GM10266 (cell line): ENCODE measurements around the gene RNF215.
A peak's percentile ranks its signal among the peaks of the same experiment; 100 is the strongest.

ENCODE experiments used
- DNase-seq: peaks from one replicate; pipeline ENCODE4 v3.0.0; 2012; ENCODE audit errors: extremely low spot score
- TF ChIP-seq, protein P1 (sequence below): IDR thresholded peaks from 2 replicates; pipeline ENCODE4 v1.5.1; 2012; ENCODE audit warnings: mild to moderate bottlenecking, low read depth; ENCODE audit not compliant: control insufficient read depth, insufficient read depth; ENCODE audit errors: missing control alignments

The RNF215 gene

DNA sequence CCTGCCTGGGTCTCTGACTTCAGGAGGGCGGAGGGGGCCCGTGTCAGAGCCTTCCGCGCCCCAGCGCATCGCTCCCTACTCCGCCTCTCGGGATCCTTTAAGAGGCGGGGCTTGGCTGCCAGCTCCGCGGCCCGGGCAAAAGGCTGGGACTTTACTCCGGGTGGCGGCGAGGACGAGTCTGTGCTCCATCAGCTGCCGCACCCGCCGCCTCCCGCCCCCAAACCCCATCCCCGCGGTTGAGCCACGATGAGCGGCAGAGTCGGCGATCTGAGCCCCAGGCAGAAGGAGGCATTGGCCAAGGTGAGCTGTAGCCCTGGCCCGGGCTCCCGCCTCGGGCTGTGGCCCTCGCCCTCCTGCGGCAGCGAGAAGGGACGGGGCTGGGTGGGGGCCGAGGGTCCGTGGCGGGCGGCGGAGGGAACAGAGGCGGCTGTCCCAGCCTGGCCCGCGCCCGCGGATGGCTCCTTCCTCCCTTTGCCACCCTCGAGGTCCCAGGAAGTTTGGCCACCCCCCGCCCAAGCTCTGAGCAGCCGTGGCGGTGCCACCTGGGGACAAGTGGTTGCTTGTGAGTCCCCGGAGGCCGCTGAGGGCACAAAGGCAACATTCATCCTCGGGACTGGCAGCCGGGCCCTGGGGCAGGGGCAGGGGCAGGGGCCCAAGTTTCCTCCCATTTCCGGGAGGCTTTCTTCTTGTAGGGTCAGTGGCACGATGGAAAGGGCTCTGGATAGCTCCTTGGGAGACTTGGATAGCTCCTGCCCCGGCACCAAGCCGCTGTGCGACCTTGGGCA, 9.9 kb upstream of the RNF215 start, which contains the start of gene SEC14L2:
TSS of gene SEC14L2 (plus strand) at position 148 of the 785 bp plus-strand sequence. CDS start at position 247, 99 bp downstream.
- peak; percentile 29 for DNase-seq
- TF ChIP-seq, protein P1, sequence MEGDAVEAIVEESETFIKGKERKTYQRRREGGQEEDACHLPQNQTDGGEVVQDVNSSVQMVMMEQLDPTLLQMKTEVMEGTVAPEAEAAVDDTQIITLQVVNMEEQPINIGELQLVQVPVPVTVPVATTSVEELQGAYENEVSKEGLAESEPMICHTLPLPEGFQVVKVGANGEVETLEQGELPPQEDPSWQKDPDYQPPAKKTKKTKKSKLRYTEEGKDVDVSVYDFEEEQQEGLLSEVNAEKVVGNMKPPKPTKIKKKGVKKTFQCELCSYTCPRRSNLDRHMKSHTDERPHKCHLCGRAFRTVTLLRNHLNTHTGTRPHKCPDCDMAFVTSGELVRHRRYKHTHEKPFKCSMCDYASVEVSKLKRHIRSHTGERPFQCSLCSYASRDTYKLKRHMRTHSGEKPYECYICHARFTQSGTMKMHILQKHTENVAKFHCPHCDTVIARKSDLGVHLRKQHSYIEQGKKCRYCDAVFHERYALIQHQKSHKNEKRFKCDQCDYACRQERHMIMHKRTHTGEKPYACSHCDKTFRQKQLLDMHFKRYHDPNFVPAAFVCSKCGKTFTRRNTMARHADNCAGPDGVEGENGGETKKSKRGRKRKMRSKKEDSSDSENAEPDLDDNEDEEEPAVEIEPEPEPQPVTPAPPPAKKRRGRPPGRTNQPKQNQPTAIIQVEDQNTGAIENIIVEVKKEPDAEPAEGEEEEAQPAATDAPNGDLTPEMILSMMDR: no peak

DNA sequence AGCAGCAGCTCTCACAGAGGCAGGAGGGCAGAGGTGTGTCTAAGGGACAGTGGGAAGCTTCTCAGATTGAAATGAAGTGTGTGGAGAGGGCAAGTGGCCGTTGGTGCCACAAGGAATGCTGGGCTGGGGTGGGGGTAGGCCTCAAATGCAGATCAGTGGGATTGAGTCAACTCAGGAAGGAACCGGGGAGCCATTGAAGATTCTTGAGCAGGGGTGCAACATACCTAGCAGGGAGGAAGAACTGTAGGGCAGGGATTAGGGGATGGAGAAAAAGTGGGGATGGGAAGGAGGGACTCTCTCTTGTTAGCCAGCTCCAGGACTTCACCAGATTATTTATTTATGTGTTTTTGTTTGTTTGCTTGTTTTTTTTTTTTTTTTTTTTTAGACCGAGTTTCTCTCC, 6.7 kb upstream of the RNF215 start:
- TF ChIP-seq, protein P1: no peak
- no peak for DNase-seq

DNA sequence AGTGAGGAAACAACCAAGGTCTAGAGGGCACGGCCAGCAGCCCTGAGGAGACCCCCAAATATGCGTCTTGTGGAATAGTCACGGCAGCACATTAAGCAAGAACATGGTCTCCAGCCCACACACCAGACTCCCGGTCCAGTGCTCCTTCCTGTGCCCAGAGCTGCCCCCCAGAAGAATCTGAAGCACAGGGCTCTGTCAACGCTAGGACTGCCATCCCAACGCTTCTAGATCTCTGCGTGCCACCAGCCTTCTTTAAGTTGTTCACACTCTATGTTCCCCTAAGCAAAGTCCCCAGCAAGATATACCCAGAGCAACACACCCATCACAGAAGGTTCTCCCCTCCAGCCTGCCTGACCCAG, 6.1 kb upstream of the RNF215 start:
- DNase-seq: no peak
- TF ChIP-seq, protein P1: no peak

DNA sequence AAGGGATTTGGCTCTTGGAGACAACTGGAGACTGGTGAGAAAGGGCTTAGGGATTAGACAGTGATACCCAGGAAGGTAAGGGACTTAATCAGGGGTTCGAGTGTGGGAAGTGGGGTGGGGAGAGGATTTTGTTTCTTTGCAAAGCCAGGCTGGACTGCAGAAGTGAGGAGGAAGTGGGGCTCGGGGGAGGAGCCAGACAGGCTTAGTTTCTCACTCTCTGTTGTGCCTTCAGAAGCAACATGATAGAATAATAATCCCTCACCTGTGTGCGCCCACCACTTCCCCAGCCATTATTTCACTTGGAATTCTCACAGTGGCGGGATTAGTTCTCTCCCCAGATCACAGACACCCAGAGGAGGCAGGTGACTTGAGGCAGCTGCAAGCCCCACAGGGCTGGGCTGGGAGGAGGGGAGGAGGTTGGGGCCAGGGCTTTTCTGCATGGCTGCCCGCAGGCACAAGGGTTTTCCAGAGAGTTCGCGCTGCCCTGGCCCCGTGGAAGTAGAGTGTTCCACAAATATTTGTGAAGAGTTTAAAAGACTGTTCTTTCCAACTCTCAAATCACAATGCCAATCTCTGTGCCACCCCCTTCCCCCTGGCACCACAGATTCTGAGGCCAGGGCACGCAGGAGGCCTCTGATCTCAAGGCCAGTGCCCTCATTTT, 5.6 kb upstream of the RNF215 start:
- peak; percentile 62 for DNase-seq
- TF ChIP-seq, protein P1: no peak

DNA sequence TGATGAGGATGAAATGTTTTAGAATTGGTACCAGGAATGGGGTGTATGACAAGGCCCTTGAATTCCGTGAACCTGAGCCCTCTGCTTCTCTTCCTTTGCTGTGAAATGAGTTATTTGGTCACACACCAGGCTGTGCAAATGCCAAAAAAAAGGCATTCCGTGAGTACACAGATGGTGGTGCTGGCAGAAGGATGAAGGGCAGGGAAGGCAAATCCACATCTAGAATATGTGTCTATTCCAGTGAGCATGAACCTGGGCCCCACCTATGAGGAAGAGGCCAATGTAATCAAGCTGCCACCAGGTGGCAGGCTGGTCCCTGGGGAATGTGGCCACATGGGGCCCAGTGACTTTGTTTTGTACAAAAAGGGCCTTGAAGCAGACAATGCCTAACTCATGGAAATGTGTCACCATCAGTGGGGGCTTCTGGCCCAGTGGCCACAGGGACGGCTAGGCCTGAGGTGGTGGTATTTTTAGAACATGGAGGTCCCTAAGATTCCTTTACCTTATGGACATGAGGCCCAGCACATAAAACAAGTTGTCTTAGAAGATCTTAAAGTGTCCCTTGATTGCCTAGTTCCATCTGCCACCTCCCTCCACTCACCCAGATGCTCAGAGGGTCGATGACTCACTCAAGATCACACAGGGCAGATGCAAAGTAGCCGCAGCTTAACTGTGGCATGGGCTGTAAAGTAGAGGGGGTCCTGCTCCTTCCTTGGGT, 3.9 kb upstream of the RNF215 start:
- peak; percentile 87 for DNase-seq

DNA sequence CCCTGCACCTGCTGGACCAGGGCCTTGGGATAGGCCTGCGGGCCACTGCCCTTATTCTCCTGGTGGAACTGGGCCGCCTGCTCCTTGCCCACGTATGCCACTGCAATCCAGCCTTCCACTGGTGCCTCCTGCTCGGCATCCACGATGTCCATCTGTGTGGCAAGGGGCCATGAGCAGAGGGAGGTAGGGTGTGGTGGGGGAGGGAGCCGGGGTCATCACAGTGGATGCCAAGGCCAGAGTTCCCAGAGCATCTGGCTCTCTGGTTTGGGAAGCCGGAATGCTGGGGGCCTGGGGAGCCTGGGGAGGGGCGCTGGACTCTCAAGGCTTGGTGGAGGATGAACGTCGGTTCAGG, 627 bp downstream of the RNF215 start:
- no peak for DNase-seq
- TF ChIP-seq, protein P1: no peak

More for the DNA sequence above, 3.9 kb upstream of the RNF215 start:
- TF ChIP-seq, protein P1: peak; percentile 86

DNA sequence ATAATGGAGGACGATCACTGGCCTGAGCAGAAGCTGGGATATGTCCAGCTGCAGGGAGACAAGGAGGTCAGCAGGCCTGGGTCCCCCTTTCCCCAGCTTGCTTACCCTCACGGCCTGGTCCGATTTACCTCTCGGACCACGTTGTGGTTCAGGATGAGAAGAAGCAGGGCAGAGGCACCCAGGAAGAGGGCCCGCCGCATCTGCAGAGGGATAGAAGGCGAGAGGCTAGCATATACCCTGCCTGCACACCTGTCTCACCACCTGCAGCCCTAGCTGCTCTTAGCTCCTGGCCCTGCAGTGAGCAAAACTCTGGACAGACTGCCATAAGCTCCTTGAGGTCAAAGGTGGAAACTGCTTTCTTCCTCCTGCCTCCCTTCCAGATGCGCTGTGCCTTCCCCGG, 1.3 kb downstream of the RNF215 start:
- DNase-seq: no peak
- TF ChIP-seq, protein P1: no peak
